ENCODE results near the gene LIMA1.
"Not testable (repeated sequence)": the region's sequence is repeated elsewhere in the genome, so short reads cannot be mapped to it uniquely, and the experiment has no call there.

The LIMA1 gene

GRCh38 chr12:50283229-50283923 is at the start of gene LIMA1:
Gene LIMA1 (minus strand): TSS chr12:50283520. CDS start chr12:50248751, 34,769 bp downstream.
- no peak for TF ChIP-seq ZNF274 (IDR thresholded peaks at IDR 0.05; ENCODE audit: low read depth, low read length)
- peak within 1 kb of the TSS; percentile 89 for H3K4me3 ChIP-seq (ENCODE audit: low read length)

DNA sequence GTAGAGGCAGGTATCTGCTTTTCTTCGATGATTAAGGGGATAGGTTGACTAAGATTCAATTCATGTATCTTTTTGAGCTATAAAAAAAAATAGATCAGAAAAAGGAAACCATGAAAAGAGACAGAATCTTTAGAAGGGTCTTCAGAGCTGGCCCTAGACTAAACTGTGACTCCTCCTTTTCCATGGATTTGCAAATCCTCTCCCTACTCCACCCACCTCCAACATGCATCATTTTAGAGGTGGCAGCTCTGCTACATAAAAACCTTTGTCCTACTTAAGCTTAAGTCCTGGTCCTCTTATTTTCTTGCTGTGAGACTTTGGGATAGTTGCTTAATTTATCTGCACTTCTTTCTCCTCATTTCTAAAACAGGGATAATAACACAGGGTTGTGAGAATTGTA is 48.4 kb upstream of the LIMA1 start:
- no peak overlapping the region for H3K4me3 ChIP-seq (ENCODE audit: low read length)
- no peak for TF ChIP-seq ZNF274 (IDR thresholded peaks at IDR 0.05; ENCODE audit: low read depth, low read length)

DNA sequence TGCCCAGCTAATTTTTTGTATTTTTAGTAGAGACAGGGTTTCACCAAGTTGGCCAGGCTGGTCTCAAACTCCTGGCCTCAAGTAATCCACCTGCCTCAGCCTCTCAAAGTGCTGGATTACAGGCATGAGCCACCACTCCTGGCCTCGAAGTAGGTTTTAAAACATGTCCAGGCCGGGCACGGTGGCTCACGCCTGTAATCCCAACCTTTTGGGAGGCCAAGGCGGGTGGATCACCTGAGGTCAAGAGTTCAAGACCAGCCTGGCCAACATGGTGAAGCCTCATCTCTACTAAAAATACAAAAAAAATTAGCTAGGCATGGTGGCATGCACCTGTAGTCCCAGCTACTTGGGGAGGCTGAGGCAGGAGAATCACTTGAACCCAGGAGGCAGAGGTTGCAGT is 45.3 kb upstream of the LIMA1 start:
- not testable (repeated sequence) for H3K4me3 ChIP-seq (ENCODE audit: low read length)

DNA sequence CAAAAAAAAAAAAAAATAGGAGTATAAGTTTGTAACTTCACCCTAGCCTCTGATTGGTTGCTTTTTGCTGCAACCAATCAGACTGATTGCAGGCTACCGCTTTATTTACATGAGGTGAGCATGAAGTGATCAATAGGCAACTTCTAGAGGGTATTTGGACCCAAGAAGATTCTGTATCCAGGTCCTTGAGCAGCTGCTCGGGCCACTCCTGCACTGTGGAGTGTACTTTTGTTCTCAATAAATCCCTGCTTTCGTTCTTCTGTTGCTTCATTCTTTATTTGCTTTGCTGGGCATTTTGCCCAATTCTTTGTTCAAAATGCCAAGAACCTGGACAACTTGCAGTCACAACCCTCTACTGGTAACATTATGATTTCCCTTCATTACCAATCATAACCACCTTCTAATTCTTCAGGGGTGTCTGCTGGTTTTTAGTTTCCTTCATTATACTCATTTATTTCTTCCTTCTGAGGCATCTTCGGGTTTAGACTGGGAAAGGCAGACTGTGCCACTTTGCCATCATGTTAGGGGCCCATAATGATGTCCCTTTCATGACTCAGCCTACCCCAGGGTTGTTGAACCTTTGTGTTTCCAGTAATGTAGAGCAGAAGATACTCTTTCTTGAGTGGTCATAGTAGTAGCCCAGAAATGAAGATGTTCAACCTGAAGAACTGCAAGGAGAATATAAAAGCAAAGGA is 43.4 kb upstream of the LIMA1 start:
- H3K4me3 ChIP-seq (ENCODE audit: low read length) = no peak overlapping the region
- no peak for TF ChIP-seq ZNF274 (IDR thresholded peaks at IDR 0.05; ENCODE audit: low read depth, low read length)

DNA sequence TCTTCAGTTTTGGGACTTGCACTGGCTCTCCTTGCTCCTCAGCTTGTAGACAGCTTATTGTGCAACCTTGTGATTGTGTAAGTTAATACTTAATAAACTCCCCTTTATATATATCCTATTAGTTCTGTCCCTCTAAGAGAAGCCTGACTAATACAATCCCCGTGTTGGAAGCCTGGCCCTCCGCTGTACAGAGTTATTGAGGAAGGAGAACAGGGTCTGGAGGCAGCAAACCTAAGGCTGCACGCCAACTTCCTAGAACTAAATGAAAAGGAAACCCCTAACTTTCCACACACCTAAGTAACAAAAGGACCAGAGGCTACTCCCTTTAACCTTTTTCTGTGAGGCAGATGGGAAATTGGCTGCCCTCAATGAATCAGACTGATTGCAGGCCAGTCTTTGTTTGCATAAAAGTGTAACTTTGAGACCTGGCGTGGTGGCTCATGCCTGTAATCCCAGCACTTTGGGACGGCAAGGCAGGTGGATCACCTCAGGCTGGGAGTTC is 42.6 kb upstream of the LIMA1 start:
- H3K4me3 ChIP-seq (ENCODE audit: low read length) = no peak overlapping the region

GRCh38 chr12:50324770-50325169 is 41.5 kb upstream of the LIMA1 start:
- H3K4me3 ChIP-seq (ENCODE audit: low read length) = not testable (repeated sequence)

More for the DNA sequence above, 42.6 kb upstream of the LIMA1 start:
- TF ChIP-seq ZNF274 (IDR thresholded peaks at IDR 0.05; ENCODE audit: low read depth, low read length) = no peak

DNA sequence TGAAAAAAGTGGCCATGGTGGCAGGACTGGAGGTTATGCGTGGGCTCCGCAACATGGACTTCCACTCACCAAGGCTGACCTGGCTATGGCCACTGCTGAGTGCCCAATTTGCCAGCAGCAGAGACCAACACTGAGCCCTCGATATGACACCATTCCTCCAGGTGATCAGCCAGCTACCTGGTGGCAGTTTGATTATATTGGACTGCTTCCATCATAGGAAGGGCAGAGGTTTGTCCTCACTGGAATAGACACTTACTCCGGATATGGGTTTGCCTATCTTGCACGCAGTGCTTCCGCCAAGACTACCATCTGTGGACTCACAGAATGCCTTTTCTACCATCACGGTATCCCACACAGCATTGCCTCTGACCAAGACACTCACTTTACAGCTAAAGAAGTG is 40.8 kb upstream of the LIMA1 start:
- not testable (repeated sequence) for H3K4me3 ChIP-seq (ENCODE audit: low read length)

DNA sequence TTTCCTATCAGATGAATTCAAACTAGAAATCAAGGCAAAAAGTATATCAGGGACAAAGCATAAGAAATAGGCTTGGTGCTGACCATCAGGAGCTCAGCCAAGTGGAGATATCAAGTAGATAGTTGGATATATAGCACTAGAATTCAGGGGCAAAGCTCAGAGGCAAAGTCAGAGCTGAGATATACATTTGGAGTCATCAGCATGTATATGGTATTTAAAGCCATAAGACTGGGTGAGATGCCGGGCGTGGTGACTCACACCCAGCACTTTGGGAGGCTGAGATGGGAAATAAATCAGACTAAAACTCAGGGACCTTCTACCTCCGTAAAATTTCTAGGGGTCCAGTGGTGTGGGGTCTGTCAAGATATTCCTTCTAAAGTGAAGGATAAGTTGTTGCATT is 38.9 kb upstream of the LIMA1 start:
- TF ChIP-seq ZNF274 (IDR thresholded peaks at IDR 0.05; ENCODE audit: low read depth, low read length) = no peak
- no peak overlapping the region for H3K4me3 ChIP-seq (ENCODE audit: low read length)

- no peak overlapping the region for H3K4me3 ChIP-seq (ENCODE audit: low read length)
- no peak for TF ChIP-seq ZNF274 (IDR thresholded peaks at IDR 0.05; ENCODE audit: low read depth, low read length)
These were observed 33.9 kb upstream of the LIMA1 start for GRCh38 chr12:50317203-50317602.

DNA sequence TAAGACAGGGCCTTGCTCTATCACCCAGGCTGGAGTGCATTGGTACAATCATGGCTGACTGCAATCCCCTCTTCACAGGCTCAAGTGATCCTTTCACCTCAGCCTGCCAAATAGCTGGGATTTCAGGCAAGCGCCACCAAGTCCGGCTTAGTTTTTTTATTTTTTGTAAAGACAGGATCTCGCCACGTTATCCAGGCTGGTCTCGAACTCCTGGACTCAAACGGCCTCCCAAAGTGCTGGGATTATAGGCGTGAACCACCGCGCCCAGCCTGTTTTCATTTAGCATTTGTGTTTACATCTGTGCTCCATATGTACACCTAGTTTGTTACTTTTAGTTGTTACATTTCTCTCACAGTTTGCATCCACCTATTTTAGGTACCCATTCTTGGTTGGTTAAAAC is 32.5 kb upstream of the LIMA1 start:
- TF ChIP-seq ZNF274 (IDR thresholded peaks at IDR 0.05; ENCODE audit: low read depth, low read length) = no peak
- H3K4me3 ChIP-seq (ENCODE audit: low read length) = no peak overlapping the region

GRCh38 chr12:50314636-50315312 is 31.5 kb upstream of the LIMA1 start:
- H3K4me3 ChIP-seq (ENCODE audit: low read length) = no peak overlapping the region
- TF ChIP-seq ZNF274 (IDR thresholded peaks at IDR 0.05; ENCODE audit: low read depth, low read length) = no peak

DNA sequence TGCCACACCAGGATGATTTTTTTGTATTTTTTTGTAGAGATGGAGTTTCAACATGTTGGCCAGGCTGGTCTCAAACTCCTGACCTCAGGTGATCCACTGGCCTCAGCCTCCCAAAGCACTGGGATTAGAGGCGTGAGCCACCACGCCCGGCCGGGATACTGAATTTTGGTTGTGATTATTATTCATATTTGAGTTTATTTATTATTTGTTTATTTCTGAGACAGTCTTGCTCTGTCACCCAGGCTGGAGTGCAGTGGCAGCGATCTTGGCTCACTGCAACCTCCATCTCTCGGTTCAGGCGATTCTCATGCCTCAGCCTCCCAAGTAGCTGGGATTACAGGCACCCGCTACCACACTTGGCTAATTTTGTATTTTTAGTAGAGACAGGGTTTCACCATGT is 30.7 kb upstream of the LIMA1 start:
- H3K4me3 ChIP-seq (ENCODE audit: low read length) = not testable (repeated sequence)

DNA sequence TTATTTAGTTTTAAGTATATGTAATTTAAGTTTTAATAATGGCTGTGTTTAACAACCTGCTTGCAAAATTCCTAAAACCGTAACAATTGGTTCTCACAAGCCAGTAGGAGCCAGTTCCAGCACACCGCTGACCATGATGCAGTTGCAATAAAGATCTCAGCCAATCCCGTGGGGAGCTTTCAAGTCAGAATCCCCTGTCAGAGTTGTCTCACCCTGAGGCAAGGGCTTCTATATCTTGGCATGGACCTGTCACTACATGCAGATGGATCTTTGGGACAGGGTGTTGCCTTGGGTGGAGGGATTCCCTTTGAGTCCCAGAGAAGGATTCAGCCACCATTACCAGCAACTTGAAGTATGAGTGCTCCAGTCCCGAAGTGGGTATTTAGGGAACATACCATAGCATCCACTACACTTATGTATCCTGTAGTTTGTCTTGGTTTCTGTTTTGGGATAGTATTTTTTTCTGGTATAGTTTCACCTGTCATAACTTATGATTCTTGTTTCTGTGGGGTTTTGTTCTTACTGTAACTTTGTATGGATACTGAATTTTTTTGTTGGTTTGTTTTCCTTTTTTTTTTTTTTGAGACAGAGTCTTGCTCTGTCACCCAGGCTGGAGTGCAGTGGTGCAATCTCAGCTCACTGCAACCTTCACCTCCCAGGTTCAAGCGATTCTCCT is 30.1 kb upstream of the LIMA1 start:
- H3K4me3 ChIP-seq (ENCODE audit: low read length) = no peak overlapping the region
- no peak for TF ChIP-seq ZNF274 (IDR thresholded peaks at IDR 0.05; ENCODE audit: low read depth, low read length)

- not testable (repeated sequence) for H3K4me3 ChIP-seq (ENCODE audit: low read length)
These were observed 28.7 kb upstream of the LIMA1 start for GRCh38 chr12:50311858-50312609.

Measured in GM08714 (cell line).